Activated CD4-positive, alpha-beta memory T cell treated with anti-CD3 and anti-CD28 coated beads for 36 hours (primary cell): ENCODE results near the gene TMCO5A. TPM values are rescaled to one million over a fixed set of nuclear protein-coding genes. Genes with fewer than 3 reads are reported as not detected.
"Not testable (repeated sequence)": the region's sequence is repeated elsewhere in the genome, so short reads cannot be mapped to it uniquely, and the experiment has no call there.

Experiments used
- CTCF ChIA-PET: fragments of 350-600 bp; sonication (Branson Sonifier 250); formaldehyde crosslinking; loops from one replicate; lab custom pipeline; 2021; ENCODE audit warnings: antibody characterized with exemption, inconsistent platforms; lab: Charles Lee
- POLR2A ChIA-PET: fragments of 350-600 bp; sonication (Branson Sonifier 250); formaldehyde crosslinking; loops from one replicate; lab custom pipeline; 2021; ENCODE audit warnings: antibody characterized with exemption; lab: Charles Lee
- DNase-seq: peaks from one replicate; pipeline ENCODE4 v3.0.0-alpha.2; 2020
- H3K27ac Mint-ChIP-seq: one replicate; pipeline ENCODE4 v1.8.0; 2021; ENCODE audit warnings: mixed read lengths
- H3K27me3 Mint-ChIP-seq: one replicate; pipeline ENCODE4 v1.8.0; 2021; ENCODE audit warnings: mixed read lengths
- H3K36me3 Mint-ChIP-seq: one replicate; pipeline ENCODE4 v1.8.0; 2021; ENCODE audit warnings: mixed read lengths
- H3K4me1 Mint-ChIP-seq: one replicate; pipeline ENCODE4 v1.8.0; 2021; ENCODE audit warnings: low read depth, mixed read lengths
- H3K4me3 Mint-ChIP-seq: one replicate; pipeline ENCODE4 v1.8.0; 2021; ENCODE audit warnings: mild to moderate bottlenecking, mixed read lengths
- H3K9me3 Mint-ChIP-seq: one replicate; pipeline ENCODE4 v1.8.0; 2021; ENCODE audit warnings: mixed read lengths
- intact Hi-C: fragments of 100-400 bp; cut with micrococcal nuclease; formaldehyde crosslinking; loops from one replicate; pipeline ENCODE4 v1.15.1; 2023
- total RNA-seq, 2 experiments: library from RNA; stranded (reverse); gene quantifications; one replicate each; pipeline ENCODE4 v1.2.3, GENCODE V29; 2021

The TMCO5A gene
- total RNA-seq, 2 experiments from 2014 or later = not detected

DNA sequence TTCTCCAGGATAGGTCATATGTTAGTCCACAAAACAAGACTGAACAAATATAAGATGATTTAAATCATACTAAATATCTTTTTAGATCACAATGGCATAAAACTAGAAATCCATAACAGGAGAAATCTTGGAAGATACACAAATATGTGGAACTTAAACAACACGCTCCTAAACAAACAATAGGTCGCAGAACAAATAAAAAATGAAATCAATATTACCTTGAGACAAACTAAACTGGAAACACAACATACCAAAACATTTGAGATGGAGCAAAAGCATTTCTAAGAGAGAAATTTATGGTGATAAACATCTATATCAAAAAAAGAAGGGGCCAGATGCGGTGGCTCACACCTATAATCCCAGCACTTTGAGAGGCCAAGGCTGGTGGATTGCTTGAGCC lies 8.3 kb upstream of the TMCO5A start:
- ChIA-PET POLR2A (no interaction called here), CTCF (no interaction called here)
- no peak overlapping the region for H3K27ac Mint-ChIP-seq
- H3K9me3 Mint-ChIP-seq = peaks cover 9% of the 10 kb centered on the region
- H3K36me3 Mint-ChIP-seq = no peaks in the 10 kb centered on the region
- H3K4me1 Mint-ChIP-seq = no peaks in the 10 kb centered on the region
- no peak overlapping the region for H3K4me3 Mint-ChIP-seq
- DNase-seq = no peak
- H3K27me3 Mint-ChIP-seq = peaks cover 5% of the 10 kb centered on the region
- intact Hi-C loops = no loop called here

- POLR2A ChIA-PET = no interaction called here
- Mint-ChIP-seq H3K27me3 (peaks cover 3% of the 10 kb centered on the region), H3K9me3 (no peaks in the 10 kb centered on the region), H3K4me1 (no peaks in the 10 kb centered on the region), H3K27ac (no peak overlapping the region), H3K36me3 (no peaks in the 10 kb centered on the region), H3K4me3 (no peak overlapping the region)
- DNase-seq = no peak
- intact Hi-C loops = no loop called here
- CTCF ChIA-PET = no interaction called here
Measured at GRCh38 chr15:37929238-37929637, 5.2 kb upstream of the TMCO5A start.

- POLR2A ChIA-PET = no interaction called here
- Mint-ChIP-seq H3K27ac (no peak overlapping the region), H3K27me3 (peaks cover 4% of the 10 kb centered on the region), H3K4me3 (no peak overlapping the region), H3K4me1 (no peaks in the 10 kb centered on the region), H3K9me3 (no peaks in the 10 kb centered on the region), H3K36me3 (no peaks in the 10 kb centered on the region)
- intact Hi-C loops = no loop called here
- no peak for DNase-seq
- CTCF ChIA-PET = no interaction called here
Measured at GRCh38 chr15:37931321-37931720, 3.1 kb upstream of the TMCO5A start.

GRCh38 chr15:37931868-37932267 lies 2.6 kb upstream of the TMCO5A start:
- no peak overlapping the region for H3K4me3 Mint-ChIP-seq
- H3K4me1 Mint-ChIP-seq = no peaks in the 10 kb centered on the region
- H3K27ac Mint-ChIP-seq = no peak overlapping the region
- no peaks in the 10 kb centered on the region for H3K36me3 Mint-ChIP-seq
- POLR2A ChIA-PET = no interaction called here
- intact Hi-C loops = no loop called here
- DNase-seq = no peak
- CTCF ChIA-PET = no interaction called here
- peaks cover 4% of the 10 kb centered on the region for H3K27me3 Mint-ChIP-seq
- no peaks in the 10 kb centered on the region for H3K9me3 Mint-ChIP-seq

GRCh38 chr15:37932549-37932948 lies 1.9 kb upstream of the TMCO5A start:
- Mint-ChIP-seq H3K36me3 (no peaks in the 10 kb centered on the region), H3K4me1 (no peaks in the 10 kb centered on the region), H3K4me3 (no peak overlapping the region), H3K27ac (no peak overlapping the region), H3K27me3 (peaks cover 4% of the 10 kb centered on the region), H3K9me3 (no peaks in the 10 kb centered on the region)
- ChIA-PET CTCF (no interaction called here), POLR2A (no interaction called here)
- DNase-seq = no peak
- intact Hi-C loops = no loop called here

GRCh38 chr15:37933666-37934065 lies 774 bp upstream of the TMCO5A start:
- no peak for DNase-seq
- intact Hi-C loops = no loop called here
- CTCF ChIA-PET = no interaction called here
- H3K4me3 Mint-ChIP-seq = no peak overlapping the region
- H3K27ac Mint-ChIP-seq = no peak overlapping the region
- peaks cover 1% of the 10 kb centered on the region for H3K27me3 Mint-ChIP-seq
- POLR2A ChIA-PET = no interaction called here
- no peaks in the 10 kb centered on the region for H3K9me3 Mint-ChIP-seq
- no peaks in the 10 kb centered on the region for H3K36me3 Mint-ChIP-seq
- H3K4me1 Mint-ChIP-seq = no peaks in the 10 kb centered on the region

- Mint-ChIP-seq H3K4me1 (no peaks in the 10 kb centered on the region), H3K27me3 (no peaks in the 10 kb centered on the region), H3K4me3 (no peak overlapping the region), H3K27ac (no peak overlapping the region), H3K9me3 (peaks cover 6% of the 10 kb centered on the region), H3K36me3 (no peaks in the 10 kb centered on the region)
- DNase-seq = no peak
- intact Hi-C loops = no loop called here
- POLR2A ChIA-PET = no interaction called here
- CTCF ChIA-PET = no interaction called here
Measured at GRCh38 chr15:37940876-37941275, 6.4 kb downstream of the TMCO5A start.

DNA sequence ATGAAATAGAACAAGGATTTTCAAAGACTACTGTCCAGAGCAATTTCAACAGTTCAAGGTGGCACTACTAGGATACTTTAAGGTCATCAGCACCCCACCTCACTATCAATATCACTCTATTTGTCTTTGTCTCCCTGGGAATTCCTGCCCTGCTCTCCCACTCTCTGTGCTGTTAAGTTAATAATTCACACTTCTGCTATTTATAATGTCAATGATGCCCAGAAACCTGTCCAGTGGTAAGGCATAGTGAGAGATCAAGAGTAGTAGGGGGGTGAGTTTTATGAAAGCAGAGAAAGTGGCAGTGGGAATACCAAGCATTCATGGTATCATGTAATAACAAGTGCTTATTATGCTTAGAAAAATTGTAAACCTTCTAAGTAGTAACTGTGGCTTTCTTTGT lies 7.3 kb downstream of the TMCO5A start:
- no peak overlapping the region for H3K27ac Mint-ChIP-seq
- H3K4me3 Mint-ChIP-seq = no peak overlapping the region
- ChIA-PET CTCF (no interaction called here), POLR2A (no interaction called here)
- no peaks in the 10 kb centered on the region for H3K4me1 Mint-ChIP-seq
- H3K27me3 Mint-ChIP-seq = no peaks in the 10 kb centered on the region
- no peak for DNase-seq
- intact Hi-C loops = no loop called here
- H3K36me3 Mint-ChIP-seq = no peaks in the 10 kb centered on the region
- peaks cover 7% of the 10 kb centered on the region for H3K9me3 Mint-ChIP-seq

GRCh38 chr15:37951999-37952398 lies 17.6 kb downstream of the TMCO5A start:
- intact Hi-C loops = no loop called here
- no peak overlapping the region for H3K4me3 Mint-ChIP-seq
- POLR2A ChIA-PET = no interaction called here
- CTCF ChIA-PET = no interaction called here
- H3K9me3 Mint-ChIP-seq = no peaks in the 10 kb centered on the region
- no peaks in the 10 kb centered on the region for H3K4me1 Mint-ChIP-seq
- H3K36me3 Mint-ChIP-seq = no peaks in the 10 kb centered on the region
- peaks cover 5% of the 10 kb centered on the region for H3K27me3 Mint-ChIP-seq
- no peak for DNase-seq
- no peak overlapping the region for H3K27ac Mint-ChIP-seq

- H3K4me3 Mint-ChIP-seq, intact Hi-C loops, H3K36me3 Mint-ChIP-seq, DNase-seq, CTCF ChIA-PET, H3K4me1 Mint-ChIP-seq, H3K9me3 Mint-ChIP-seq, POLR2A ChIA-PET, H3K27ac Mint-ChIP-seq, H3K27me3 Mint-ChIP-seq: not testable (repeated sequence)
Measured at GRCh38 chr15:37960742-37961141, 26.3 kb downstream of the TMCO5A start.

DNA sequence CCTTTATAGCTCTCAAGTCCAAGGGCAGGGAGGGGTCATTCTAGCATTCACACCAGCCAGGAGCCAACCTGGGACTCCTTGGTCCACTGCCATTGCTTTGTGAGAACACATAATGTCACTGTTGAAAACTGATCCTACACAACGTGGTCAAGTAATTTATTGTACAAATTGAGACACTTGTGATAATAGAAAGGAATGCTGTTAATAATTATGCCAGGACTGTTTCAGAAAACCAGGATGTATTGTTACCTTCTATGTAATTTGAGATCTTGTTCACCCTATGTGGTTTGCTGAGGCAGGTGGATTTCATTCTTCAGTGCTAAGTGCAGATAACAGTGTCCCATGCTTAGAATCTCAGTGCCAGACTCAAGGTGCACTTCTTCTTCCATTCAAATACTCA lies 33.3 kb downstream of the TMCO5A start:
- POLR2A ChIA-PET = no interaction called here
- CTCF ChIA-PET = no interaction called here
- H3K36me3 Mint-ChIP-seq = no peaks in the 10 kb centered on the region
- intact Hi-C loops = no loop called here
- no peaks in the 10 kb centered on the region for H3K27me3 Mint-ChIP-seq
- H3K4me3 Mint-ChIP-seq = no peak overlapping the region
- no peaks in the 10 kb centered on the region for H3K4me1 Mint-ChIP-seq
- no peak overlapping the region for H3K27ac Mint-ChIP-seq
- H3K9me3 Mint-ChIP-seq = peaks cover 3% of the 10 kb centered on the region
- no peak for DNase-seq

DNA sequence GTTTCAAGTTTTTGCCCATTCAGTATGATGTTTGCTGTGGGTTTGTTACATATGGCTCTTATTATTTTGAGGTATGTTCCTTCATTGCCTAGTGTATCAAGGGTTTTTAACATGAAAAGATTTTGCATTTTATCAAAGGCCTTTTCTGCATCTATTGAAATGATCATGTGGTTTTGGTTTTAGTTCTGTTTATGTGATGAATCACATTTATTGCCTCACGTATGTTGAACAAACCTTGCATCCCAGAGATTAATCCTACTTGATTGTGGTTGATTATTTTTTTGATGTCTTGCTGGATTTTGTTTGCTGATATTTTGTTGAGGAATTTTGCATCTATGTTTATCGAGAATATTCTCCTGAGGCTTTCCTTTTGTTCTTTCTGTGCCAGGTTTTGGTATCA lies 39.4 kb downstream of the TMCO5A start:
- intact Hi-C loops = no loop called here
- ChIA-PET POLR2A (no interaction called here), CTCF (no interaction called here)
- no peak overlapping the region for H3K4me3 Mint-ChIP-seq
- no peaks in the 10 kb centered on the region for H3K4me1 Mint-ChIP-seq
- H3K9me3 Mint-ChIP-seq = peaks cover 3% of the 10 kb centered on the region
- DNase-seq = no peak
- H3K27ac Mint-ChIP-seq = no peak overlapping the region
- no peaks in the 10 kb centered on the region for H3K27me3 Mint-ChIP-seq
- H3K36me3 Mint-ChIP-seq = no peaks in the 10 kb centered on the region

DNA sequence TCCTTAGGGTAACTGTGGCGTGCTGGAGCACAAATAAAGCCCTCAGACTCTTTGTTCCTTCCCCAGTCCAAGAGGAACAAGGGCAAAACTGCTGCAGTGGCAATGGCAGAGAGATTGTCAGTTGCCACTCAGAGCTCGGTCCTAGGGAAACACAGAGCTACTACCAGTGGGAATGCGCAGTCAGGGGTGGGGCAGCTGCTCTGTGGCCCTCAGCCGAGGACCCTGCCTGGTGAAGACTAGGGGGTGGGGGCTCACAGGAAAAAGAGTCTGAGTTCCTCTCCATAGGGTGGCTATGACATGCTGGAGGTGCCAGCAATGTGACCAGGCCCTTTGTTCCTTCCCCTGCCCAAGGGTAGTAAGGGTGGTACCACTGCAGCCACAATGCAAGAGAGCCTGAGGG lies 43.8 kb downstream of the TMCO5A start:
- Mint-ChIP-seq H3K9me3 (no peaks in the 10 kb centered on the region), H3K27ac (no peak overlapping the region)

More for the DNA sequence above, 43.8 kb downstream of the TMCO5A start:
- intact Hi-C loops = no loop called here
- Mint-ChIP-seq H3K4me3 (no peak overlapping the region), H3K27me3 (no peaks in the 10 kb centered on the region), H3K4me1 (no peaks in the 10 kb centered on the region), H3K36me3 (no peaks in the 10 kb centered on the region)
- CTCF ChIA-PET = no interaction called here
- POLR2A ChIA-PET = no interaction called here
- DNase-seq = no peak
